Measurements from ENCODE around the gene UBAP2L. TPM values are rescaled to one million over a fixed set of nuclear protein-coding genes. Genes with fewer than 3 reads are reported as not detected.
"Not testable (repeated sequence)": the region's sequence is repeated elsewhere in the genome, so short reads cannot be mapped to it uniquely, and the experiment has no call there.

The UBAP2L gene
- total RNA-seq, 1 experiment from 2014 or later, result 265 TPM

DNA sequence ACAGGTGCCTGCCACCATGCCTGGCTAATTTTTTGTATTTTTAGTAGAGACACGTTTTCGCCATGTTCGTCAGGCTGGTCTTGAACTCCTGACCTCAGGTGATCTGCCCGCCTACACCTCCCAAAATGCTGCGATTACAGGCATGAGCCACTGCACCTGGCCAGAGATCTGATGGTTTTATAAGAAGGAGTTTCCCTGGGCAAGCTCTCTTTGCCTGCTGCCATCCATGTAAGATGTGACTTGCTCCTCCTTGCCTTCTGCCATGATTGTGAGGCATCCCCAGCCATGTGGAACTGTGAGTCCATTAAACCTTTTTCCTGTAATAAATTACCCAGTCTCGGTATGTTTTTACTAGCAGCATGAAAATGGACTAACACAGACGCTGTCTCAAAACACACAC, 88.4 kb downstream of the UBAP2L start:
- H4K8ac ChIP-seq (replicated peaks; ENCODE audit: insufficient read length, low read depth, low read length); H2BK120ac ChIP-seq (ENCODE audit: low read depth, low read length, poor library complexity, severe bottlenecking); H3K9ac ChIP-seq (ENCODE audit: extremely low read depth, insufficient read length, low read length); H2BK15ac ChIP-seq (ENCODE audit: low read depth, low read length); H3T11ph ChIP-seq (ENCODE audit: low read length); H3K4me3 Mint-ChIP-seq; H3K56ac ChIP-seq (ENCODE audit: insufficient read length, low read depth, low read length); H3K14ac ChIP-seq (ENCODE audit: insufficient read depth, low read length); H3K36me3 Mint-ChIP-seq (ENCODE audit: insufficient read depth in 1 of 3, low read depth in 3 of 3); H4K5ac ChIP-seq (ENCODE audit: insufficient read length, low read depth, low read length); H3K9me3 ChIP-seq (ENCODE audit: control insufficient read depth, low read depth, low read length); H3K4me2 ChIP-seq (ENCODE audit: insufficient read depth, insufficient read length, low read length); H4K91ac ChIP-seq (ENCODE audit: insufficient read length, low read depth, low read length); H3K23ac ChIP-seq (ENCODE audit: insufficient read length, low read depth, low read length); H2BK20ac ChIP-seq (ENCODE audit: low read depth, low read length, poor library complexity, severe bottlenecking); H3K27me3 ChIP-seq (ENCODE audit: insufficient read depth, low read length); H3K9me3 Mint-ChIP-seq; H3K4me1 ChIP-seq (ENCODE audit: insufficient read depth, low read length); H3K4ac ChIP-seq (ENCODE audit: low read depth, low read length); H3K27ac Mint-ChIP-seq; DNase-seq; H3K27ac ChIP-seq (ENCODE audit: insufficient read length, low read depth, low read length); H3K23me2 ChIP-seq (ENCODE audit: insufficient read length, low read depth, low read length, poor library complexity, severe bottlenecking); H2BK5ac ChIP-seq (ENCODE audit: insufficient read length, low read length); H4K20me1 ChIP-seq (ENCODE audit: control insufficient read depth, insufficient read depth, insufficient read length); H3K4me1 Mint-ChIP-seq; H3K79me1 ChIP-seq (ENCODE audit: insufficient read depth, low read depth, low read length, poor library complexity, severe bottlenecking); H2BK12ac ChIP-seq (ENCODE audit: insufficient read length, low read depth, low read length); H2AK5ac ChIP-seq (ENCODE audit: insufficient read length, low read length); H3K79me2 ChIP-seq (ENCODE audit: insufficient read depth, low read length); H2AFZ ChIP-seq (ENCODE audit: low read length); H3K18ac ChIP-seq (ENCODE audit: insufficient read length, low read depth, low read length): not testable (repeated sequence)
- H3K27me3 Mint-ChIP-seq (ENCODE audit: low read depth), result peaks cover 10% of the 10 kb centered on the region
- no CpG with 5 or more reads among the region's 7 CpGs for WGBS (ENCODE audit: extremely low coverage, insufficient read length, low lambda C conversion rate)

DNA sequence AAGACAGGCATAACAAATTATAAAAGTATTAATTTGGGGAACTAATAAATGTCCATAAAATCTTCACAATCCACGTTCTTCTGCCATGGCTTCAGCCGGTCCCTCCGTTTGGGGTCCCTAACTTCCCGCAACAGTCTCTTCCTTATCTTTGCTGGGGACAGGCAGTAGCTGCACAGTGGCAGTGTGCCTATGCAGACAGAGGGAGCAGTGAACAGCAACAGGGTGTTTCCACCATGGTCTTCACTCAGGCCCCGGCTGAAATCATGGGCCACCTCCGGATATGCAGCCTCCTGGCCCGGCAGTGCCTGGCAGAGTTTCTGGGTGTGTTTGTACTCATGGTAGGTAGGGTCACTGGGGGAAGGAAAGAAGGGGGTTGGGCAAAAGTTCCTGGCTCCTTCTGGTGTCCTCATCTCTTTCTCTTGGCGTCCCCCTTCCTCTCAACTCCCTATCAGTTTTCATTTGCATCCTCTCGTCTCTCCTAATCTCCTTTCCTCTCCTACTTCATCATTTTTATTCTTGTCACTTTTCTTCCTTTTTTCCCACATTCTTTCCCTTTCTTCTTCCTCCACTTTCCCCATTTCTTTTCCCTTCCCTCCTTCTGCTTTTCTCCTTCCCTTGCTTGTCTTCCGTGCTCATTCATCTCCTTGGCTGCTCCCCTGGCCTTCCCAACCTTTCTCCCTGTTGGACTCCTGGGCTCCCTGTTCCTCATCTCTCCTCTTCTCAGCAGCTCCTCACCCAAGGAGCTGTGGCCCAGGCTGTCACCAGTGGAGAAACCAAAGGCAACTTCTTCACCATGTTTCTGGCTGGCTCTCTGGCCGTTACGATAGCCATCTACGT, 91.7 kb downstream of the UBAP2L start:
- no CpG with 5 or more reads among the region's 13 CpGs for whole genome bisulfite sequencing (ENCODE audit: extremely low coverage, insufficient read length, low lambda C conversion rate)

More for the DNA sequence above, 91.7 kb downstream of the UBAP2L start:
- H3K27me3 Mint-ChIP-seq (ENCODE audit: low read depth); H4K91ac ChIP-seq (ENCODE audit: insufficient read length, low read depth, low read length); H3K79me2 ChIP-seq (ENCODE audit: insufficient read depth, low read length); H3K27me3 ChIP-seq (ENCODE audit: insufficient read depth, low read length); H3K23ac ChIP-seq (ENCODE audit: insufficient read length, low read depth, low read length); H3K4me3 Mint-ChIP-seq; H3K27ac Mint-ChIP-seq; H3T11ph ChIP-seq (ENCODE audit: low read length); H3K4me1 ChIP-seq (ENCODE audit: insufficient read depth, low read length); H2AFZ ChIP-seq (ENCODE audit: low read length); H3K9me3 ChIP-seq (ENCODE audit: control insufficient read depth, low read depth, low read length); DNase-seq; H2AK5ac ChIP-seq (ENCODE audit: insufficient read length, low read length); H2BK20ac ChIP-seq (ENCODE audit: low read depth, low read length, poor library complexity, severe bottlenecking); H3K4me1 Mint-ChIP-seq; H3K9ac ChIP-seq (ENCODE audit: extremely low read depth, insufficient read length, low read length); H4K20me1 ChIP-seq (ENCODE audit: control insufficient read depth, insufficient read depth, insufficient read length); H3K4me2 ChIP-seq (ENCODE audit: insufficient read depth, insufficient read length, low read length); H3K4ac ChIP-seq (ENCODE audit: low read depth, low read length); H3K27ac ChIP-seq (ENCODE audit: insufficient read length, low read depth, low read length); H3K18ac ChIP-seq (ENCODE audit: insufficient read length, low read depth, low read length); H2BK15ac ChIP-seq (ENCODE audit: low read depth, low read length); H3K14ac ChIP-seq (ENCODE audit: insufficient read depth, low read length); H4K5ac ChIP-seq (ENCODE audit: insufficient read length, low read depth, low read length); H3K36me3 Mint-ChIP-seq (ENCODE audit: insufficient read depth in 1 of 3, low read depth in 3 of 3); H2BK5ac ChIP-seq (ENCODE audit: insufficient read length, low read length); H2BK12ac ChIP-seq (ENCODE audit: insufficient read length, low read depth, low read length); H3K79me1 ChIP-seq (ENCODE audit: insufficient read depth, low read depth, low read length, poor library complexity, severe bottlenecking); H2BK120ac ChIP-seq (ENCODE audit: low read depth, low read length, poor library complexity, severe bottlenecking); H3K23me2 ChIP-seq (ENCODE audit: insufficient read length, low read depth, low read length, poor library complexity, severe bottlenecking); H3K56ac ChIP-seq (ENCODE audit: insufficient read length, low read depth, low read length): not testable (repeated sequence)
- H3K9me3 Mint-ChIP-seq, result peaks cover 12 to 27% of the 10 kb centered on the region in 2 experiments
- H4K8ac ChIP-seq (replicated peaks; ENCODE audit: insufficient read length, low read depth, low read length), result peak overlapping the region; percentile 77

Measured in H9 (cell line).